Left lobe of liver (tissue), 2 donors: ENCODE results near the gene C1orf122. TPM values are rescaled to one million over a fixed set of nuclear protein-coding genes. Genes with fewer than 3 reads are reported as not detected.
"Not testable (repeated sequence)": the region's sequence is repeated elsewhere in the genome, so short reads cannot be mapped to it uniquely, and the experiment has no call there.

ENCODE experiments used
- ATAC-seq: fragments of 200-7000 bp; cut with Tn5 transposase; one replicate; pipeline ENCODE4 v1.9.1; 2020; ENCODE audit warnings: mild to moderate bottlenecking, moderate library complexity
- DNase-seq: peaks from one replicate; pipeline ENCODE4 v3.0.0-alpha.2; 2020; ENCODE audit warnings: low spot score
- total RNA-seq: library from RNA; stranded (reverse); gene quantifications from one replicate; pipeline ENCODE4 v1.2.1, GENCODE V29; 2021
- donor health status: DM: no; HTN: no; CAD: no; lungs with moderate emphysema.
- donor health status: DM: no; HTN: yes; CAD: no.

Gene C1orf122
- 36.1 TPM for total RNA-seq

DNA sequence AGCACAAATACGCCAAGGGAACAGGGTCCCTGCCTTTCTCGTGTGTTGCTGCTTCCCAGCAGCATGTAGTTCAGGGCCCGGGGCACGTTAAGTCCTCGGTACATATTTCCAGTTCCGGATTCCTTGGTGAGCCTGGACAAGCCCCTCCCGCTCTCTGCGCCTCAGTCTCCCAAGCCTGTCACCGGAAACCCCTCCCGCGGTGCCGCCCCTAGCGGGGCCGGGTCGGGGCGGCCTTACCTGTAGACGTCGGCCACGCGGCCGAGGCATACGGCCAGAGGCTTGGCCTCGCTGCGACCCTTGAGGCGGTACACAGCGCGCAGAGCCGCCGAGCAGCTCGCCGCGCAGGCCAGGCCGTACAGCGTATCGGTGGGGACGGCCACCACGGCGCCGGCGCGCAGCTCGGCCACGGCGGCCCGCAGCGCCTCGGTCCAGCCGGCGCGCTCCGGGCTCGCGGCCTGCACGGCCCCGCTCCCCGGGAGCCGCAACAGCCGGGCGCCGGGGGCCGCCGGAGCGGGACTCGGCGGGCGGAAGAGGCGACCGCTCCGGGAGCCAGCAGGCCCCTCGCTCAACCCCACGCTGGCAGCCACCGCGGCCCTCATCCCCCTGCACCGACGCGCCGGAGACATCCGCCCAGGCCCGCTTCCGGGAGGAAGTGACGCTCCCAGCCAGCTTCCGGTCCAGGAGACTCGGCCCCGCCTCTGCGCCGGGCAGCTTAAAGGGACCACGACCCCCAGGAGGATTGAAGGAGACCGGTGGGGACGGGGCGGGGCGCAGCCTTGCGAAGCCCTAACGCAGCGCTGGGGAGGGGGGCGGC is at the start of gene C1orf122, which contains the start of gene YRDC:
Gene C1orf122 (plus strand): TSS at position 236 of the 814 bp plus-strand sequence. CDS start 615 bp downstream, outside the sequence.
Gene YRDC (minus strand): TSS at position 654 of the 814 bp plus-strand sequence. CDS start 28 bp downstream, at position 626.
- ATAC-seq (peak; percentile 85), DNase-seq (peak; percentile 95)

DNA sequence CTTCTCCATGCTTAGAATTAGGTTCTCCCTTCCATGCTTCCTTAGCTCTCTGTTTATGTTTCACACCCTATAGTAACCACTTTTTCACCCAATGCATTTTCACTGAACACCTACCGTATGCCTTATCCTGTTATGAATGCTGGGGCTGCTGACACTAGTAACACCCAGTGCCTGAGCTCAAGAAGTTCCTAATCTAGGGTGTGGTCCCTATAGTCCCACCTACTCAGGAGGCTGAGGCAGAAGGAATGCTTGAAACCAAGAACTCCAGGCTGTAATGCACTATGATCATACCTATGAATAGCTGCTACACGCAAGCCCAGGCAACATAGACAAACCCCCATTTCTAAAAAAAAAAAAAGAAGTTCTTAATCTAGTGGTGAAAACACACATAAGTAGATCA is 48.1 kb upstream of the C1orf122 start:
- ATAC-seq = no peak
- DNase-seq = peak; percentile 4

DNA sequence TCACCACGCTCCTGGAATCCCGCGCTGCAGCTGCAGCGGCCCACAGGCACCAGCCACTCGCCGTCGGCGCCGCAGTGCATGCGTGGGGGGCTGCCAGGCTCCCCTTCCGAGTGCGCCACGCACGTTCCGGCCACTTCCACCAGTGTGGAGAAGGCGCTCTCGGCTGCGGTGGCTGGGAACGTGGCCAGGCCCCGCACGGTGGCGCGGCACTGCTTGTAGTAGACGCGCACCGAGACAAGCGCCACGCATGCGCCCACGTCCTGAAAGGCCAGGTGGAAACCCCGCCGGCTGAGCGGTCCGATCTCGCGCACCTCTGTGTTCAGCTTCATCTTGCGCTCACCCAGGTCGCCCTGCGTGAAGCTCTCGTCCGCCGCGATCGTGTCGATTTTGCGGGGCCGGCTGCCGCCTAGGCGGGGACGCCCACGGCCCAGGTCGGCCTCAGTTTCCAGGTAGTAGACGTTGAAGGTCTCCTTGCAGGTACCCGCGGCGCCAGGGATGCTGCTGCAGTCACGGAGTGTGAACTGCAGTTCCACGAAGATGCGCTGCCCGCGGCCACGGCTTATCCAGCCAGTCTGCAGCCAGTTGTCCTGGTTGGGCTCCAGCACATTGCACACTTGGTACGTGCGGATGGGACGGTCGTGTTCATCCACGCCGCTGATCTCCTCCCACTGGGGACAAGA is 46.0 kb upstream of the C1orf122 start:
- peak; percentile 27 for DNase-seq

DNA sequence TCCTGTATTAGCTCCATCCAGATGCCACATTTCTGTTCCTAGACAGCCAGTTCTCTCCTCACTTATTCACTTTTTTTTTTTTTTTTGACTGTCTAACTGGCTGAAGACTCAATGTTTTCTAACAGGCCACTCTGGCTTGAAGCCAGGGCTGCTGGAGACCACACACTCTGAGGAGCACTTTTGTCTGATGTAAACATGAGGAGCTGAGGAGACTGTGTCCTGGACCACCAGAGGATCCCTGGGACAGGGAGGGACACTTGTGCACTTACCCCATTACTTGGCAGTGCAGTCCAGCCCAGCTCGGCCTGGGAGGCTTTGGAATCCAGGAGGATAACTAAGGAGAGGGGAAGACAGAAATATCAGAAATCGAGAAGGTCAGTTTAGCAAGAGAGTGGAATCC is 45.1 kb upstream of the C1orf122 start:
- DNase-seq = no peak
- ATAC-seq = no peak

More for the DNA sequence above, 46.0 kb upstream of the C1orf122 start:
- ATAC-seq = no peak

- ATAC-seq (no peak), DNase-seq (no peak)
Measured at GRCh38 chr1:37763791-37764413, 43.7 kb upstream of the C1orf122 start.

GRCh38 chr1:37764414-37764825 is 43.2 kb upstream of the C1orf122 start:
- ATAC-seq = peak; percentile 60
- no peak for DNase-seq

- DNase-seq (no peak), ATAC-seq (no peak)
Measured at GRCh38 chr1:37764888-37765441, 42.6 kb upstream of the C1orf122 start, which contains the start of gene EPHA10. EPHA10 (minus strand) TSS chr1:37765120; CDS start chr1:37765066, 54 bp downstream.

GRCh38 chr1:37765916-37766664 is 41.5 kb upstream of the C1orf122 start:
- ATAC-seq = no peak
- DNase-seq = no peak

DNA sequence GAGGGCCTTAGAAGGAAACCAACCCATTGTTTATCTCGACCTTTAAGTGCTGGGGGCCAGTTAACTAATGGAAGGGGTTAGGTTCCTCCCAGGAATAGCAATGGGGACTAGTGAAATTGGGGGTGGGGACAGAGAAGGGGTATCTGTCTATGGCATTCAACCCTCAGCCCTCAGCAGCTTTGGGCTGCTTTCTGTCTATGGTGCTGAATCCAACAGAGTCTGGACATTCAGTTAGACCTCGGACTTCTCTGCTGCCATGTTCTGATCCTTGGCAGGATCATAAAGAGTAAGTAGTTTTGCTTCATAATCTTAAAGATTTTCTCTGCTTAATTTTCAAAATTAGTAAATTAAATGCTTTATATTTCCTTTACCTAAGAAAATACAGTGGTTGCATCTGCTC is 40.1 kb upstream of the C1orf122 start:
- ATAC-seq (no peak), DNase-seq (no peak)

DNA sequence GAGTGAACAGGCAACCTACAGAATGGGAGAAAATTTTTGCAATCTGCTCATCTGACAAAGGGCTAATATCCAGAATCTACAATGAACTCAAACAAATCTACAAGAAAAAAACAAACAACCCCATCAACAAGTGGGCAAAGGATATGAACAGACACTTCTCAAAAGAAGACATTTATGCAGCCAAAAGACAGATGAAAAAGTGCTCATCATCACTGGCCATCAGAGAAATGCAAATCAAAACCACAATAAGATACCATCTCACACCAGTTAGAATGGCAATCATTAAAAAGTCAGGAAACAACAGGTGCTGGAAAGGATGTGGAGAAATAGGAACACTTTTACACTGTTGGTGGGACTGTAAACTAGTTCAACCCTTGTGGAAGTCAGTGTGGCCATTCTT is 36.1 kb upstream of the C1orf122 start:
- ATAC-seq, DNase-seq: not testable (repeated sequence)

- DNase-seq = no peak
- ATAC-seq = no peak
Measured at GRCh38 chr1:37776946-37777516, 30.6 kb upstream of the C1orf122 start.

- DNase-seq (no peak), ATAC-seq (no peak)
Measured at GRCh38 chr1:37778654-37779053, 28.9 kb upstream of the C1orf122 start.

- ATAC-seq (no peak), DNase-seq (no peak)
Measured at GRCh38 chr1:37782491-37782890, 25.1 kb upstream of the C1orf122 start.

DNA sequence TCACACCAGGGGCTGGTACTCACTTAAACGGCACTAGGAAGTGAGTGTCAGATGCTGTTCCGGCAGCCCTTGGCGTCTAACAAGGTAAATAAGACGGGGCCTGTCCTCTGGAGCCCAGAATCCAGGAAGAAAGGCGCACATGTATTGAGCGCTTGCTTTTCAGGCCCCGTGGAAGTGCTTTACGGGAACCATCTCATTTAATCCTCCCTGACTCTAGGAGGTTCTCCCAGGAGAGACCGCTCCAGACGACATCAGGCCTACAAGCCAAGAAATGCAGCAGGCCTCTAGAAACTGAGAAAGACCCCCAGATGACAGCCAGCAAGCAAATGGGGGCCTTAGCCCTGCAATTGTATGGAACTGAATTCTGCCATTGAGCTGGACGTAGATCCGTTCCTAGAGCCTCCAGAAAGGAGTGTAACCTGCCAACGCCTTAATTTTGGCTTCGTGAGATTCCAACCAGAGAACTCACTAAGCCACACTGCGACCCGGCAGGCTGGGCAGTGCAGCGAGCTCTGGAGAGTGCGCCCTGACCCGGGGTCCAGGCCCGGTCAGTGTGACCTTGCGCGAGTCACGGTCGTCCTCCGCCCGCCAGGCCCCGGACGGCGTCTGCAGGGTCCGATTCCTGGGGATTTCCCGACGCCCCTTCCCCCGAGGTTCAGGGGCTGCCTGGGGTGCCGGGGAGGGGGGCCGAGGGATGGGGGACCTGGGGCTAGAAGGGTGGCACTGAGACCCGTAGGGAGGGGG is 14.5 kb upstream of the C1orf122 start:
- ATAC-seq (no peak), DNase-seq (no peak)

- peak; percentile 92 for ATAC-seq
- peak; percentile 55 for DNase-seq
Measured at GRCh38 chr1:37793773-37794371, 13.7 kb upstream of the C1orf122 start, which contains the start of gene MANEAL. MANEAL (plus strand) TSS chr1:37793847; CDS start chr1:37794183, 336 bp downstream.

- DNase-seq (no peak), ATAC-seq (no peak)
Measured at GRCh38 chr1:37794372-37795339, 12.9 kb upstream of the C1orf122 start.

- DNase-seq = peak; percentile 62
- peak; percentile 74 for ATAC-seq
Measured at GRCh38 chr1:37795340-37796125, 12.1 kb upstream of the C1orf122 start.
